ENCODE results near the gene ANAPC1.
"Not testable (repeated sequence)": the region's sequence is repeated elsewhere in the genome, so short reads cannot be mapped to it uniquely, and the experiment has no call there.

Gene ANAPC1

DNA sequence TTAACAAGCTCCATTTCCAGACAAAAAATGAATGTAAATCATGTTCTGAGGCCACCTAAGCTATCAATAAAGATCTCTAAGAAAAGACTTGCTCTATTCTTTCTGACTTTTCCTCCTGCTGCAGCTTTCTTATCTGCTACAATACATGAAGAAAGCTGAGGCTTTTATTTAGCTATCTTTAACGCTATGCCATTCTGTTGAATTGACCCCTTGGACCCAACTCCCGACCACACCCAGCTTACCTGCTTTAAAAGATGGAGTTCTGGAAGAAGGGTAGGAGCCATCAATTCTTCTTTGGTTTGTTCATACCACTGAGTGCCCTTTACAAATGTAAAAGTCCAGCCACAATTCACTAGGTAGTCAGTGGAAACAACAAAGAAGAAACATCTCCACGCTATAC, 99.9 kb downstream of the ANAPC1 start:
- not testable (repeated sequence) for DNase-seq

DNA sequence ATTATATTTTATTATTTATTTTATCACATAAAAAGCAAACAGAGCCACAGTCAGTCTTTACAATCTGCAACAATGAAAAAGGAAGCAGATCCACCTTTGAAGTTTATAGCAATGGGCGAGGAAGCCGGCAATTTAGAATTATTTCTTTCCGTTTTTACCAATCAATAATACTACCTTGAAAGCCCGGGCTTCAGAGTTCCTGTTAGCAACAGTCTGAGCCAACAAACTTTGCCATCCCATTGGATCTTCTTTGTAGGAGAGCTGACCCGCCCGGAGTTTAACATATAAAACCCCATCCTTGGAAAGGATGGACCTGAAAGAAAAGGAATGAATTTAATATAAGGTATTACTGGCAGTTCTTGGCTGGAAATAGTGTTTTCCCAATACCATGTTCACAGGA, 101.8 kb downstream of the ANAPC1 start:
- not testable (repeated sequence) for DNase-seq

DNA sequence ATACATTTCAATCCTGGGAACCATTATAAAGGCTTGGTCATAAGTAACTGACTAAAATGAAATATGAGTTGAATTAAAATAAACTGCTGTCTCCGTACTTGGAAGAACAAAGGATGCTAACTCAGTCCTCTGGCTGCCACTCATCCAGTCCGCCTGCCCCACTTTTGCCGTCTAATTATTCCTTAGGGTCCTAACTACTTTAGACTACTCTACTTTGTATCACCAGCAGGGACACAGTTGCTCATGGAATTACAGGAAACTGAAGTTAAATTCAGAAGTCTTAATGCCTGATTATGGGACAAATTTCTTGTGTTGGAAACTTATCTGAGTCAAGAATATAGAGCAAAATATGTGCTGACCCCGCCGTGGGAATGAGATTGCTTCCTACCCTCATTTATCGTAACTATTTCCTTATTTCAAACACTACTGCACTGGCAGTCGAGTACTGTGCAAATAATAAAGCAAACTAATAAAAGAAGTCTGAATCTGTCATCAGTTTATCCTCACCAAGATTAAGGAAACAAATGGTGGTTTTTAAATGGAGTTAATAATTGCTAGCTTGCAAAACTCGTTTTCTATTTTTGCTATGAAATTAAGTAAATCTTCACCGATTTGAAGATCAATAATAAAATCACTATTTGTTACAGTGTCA, 102.4 kb downstream of the ANAPC1 start:
- not testable (repeated sequence) for DNase-seq

DNA sequence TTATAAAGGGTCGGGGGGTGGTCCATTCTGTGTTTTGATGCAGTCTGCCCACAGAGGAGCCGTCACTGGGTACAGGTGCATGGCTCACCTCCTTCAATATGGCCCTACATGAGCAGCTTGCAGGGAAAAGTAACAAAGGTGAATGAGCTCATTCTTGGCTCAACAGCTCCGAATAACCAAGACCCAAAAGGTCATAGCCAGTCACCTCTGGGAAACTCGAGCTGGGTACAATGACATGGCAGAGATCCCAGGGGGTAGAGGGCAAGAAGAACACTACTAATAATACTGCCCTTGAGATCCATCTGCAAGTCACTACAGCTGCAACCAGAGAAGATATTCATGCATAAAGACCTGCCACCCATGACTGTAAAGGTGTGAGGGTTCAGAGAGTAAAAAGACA, 106.8 kb downstream of the ANAPC1 start:
- DNase-seq: not testable (repeated sequence)

DNA sequence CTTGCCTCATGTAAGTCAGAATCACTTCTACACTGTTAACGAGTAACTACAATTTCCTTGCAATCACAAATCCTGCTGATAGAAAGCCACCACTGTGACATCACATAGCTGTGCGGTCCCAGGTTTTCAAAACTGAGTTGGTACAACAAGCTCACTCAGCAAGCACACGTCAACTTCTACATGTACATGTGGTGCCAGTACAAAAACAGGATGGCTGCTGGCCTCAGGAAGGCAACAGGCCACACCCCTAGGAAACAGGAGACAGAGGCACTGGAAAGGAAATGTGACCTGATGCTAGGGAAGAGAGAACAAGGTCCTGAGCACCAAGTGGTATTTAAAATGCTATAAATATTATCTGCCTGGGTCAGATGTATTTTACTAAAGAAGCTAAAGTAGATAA, 107.7 kb downstream of the ANAPC1 start:
- DNase-seq: not testable (repeated sequence)

DNA sequence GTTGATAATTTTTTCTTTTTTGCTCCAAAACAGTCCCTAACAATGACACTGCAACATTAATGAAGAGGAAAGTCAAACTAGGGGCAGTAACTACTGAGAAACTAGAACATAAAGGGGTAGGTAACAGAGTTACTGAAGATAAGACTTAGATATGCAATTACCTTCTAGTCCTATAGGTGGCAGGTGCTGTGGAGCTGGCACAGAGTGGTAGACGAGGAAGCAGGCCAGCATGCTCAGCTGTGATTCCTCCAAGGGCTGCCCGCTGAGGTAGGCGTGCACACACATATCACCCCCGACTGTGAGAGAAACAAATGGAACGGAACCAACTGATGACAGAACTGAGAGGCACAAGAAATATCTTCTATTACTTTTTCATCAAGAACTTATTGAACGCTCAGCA, 111.8 kb downstream of the ANAPC1 start:
- not testable (repeated sequence) for DNase-seq

DNA sequence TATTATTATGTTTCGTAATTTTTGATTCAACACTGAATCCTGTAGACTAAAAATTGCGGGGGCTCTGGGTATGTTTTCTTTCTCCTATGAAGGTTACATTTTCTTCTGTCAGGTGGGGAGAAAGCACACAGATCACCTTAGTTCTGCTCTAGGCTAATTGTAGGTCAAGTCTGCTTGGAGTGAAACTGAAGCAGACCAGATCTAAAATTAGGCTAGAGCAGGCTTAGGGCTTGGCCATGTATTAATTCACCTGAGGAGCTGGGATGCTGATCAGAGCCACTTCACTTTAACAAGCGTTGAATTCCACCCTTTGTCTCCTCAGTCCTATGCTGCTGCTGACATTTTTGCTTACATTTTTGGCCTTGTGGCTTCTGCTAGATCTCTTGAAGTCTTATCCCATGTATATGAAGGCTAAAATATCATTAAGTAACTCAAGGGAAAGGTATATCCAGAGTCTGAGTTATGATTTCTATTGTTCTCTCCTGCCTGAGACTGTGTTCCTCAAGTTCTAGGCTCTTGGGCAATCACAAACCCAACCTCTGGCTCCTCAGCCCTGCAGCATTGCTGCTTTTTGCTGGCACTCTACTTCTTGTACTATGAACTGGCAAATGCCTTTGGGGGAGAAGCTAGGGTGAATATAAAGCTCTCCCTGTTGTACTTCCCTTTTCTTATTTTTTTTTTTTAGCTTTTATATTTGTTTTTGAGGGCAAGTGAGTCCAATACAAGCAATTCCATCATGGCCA, 112.9 kb downstream of the ANAPC1 start:
- DNase-seq: not testable (repeated sequence)

DNA sequence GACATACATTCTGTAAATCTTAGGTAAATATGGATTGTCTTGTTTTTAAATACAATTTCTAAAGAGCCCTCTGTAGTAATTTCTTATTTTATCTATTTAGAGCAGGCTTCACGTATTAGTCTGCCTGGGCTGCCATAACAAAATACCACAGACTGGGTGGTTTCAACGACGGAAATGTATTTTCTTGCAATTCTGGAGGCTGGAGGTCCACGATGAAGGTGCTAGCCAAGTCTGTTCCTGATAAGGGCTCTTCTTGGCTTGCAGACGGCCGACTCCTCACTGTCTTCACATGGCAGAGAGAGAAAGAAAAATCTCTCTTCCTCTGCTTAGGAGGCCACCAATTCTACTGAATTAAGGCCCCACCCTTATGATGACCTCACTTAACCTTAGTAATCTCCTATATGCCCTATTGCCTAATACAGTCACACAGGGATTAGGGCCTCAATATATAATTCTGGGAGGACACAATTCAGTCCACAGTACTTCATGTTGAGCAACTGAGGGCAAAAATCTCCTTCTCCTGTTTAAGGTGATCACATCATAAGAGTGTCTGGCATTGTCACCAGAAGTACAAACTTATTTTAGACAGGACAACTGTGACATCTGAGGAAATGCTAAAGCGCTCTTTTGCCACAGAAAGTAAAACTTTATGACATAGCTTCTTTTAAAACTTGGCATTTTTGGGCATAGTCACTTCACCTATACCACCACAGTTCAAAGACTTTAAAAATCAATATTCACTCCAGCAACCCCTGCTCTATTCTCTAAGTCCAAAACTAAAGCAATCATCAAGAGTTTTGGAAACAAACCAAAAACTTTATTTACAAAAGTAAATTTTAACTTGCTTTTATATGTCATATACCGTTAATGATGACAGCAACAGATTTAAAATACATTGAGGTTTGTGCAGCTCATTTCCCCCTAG, 115.5 kb downstream of the ANAPC1 start:
- not testable (repeated sequence) for DNase-seq

DNA sequence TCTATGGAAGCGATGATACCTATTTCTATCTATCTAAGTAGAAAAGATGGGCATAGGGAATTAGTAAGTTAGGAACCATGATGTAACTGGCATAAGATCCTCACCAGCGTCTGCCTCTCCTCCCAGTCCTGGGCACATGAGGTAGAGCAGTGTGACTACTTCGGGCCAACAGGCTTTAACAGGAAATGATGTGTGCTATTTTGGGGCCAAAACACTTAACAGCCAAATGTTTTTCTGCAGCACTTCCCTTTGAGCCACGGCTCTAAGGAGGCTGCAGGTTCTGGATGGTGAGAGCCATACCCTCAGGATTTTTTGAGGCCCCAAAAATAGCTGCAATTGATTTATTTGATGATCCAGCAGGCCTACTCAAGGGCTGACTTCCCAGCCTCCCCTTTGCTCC, 116.9 kb downstream of the ANAPC1 start:
- DNase-seq: not testable (repeated sequence)

DNA sequence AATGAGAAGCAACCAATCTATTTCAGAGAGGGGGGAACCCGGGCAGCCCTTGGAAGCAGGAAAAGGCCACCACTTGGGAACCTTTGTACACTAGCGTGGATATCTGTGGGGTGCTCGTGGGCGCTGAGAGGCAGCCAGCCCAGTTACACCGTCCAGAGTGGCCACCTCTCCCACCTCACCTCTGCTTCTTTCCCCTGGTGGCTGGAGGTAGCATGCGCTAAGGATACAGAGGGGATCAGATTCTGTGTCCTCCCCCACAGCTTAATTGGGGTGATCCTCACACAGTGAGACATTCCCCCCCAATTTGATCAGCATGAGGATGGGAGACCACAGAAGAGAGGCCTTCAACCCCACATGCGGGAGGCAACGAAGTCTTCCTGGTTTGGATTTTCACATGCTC, 117.7 kb downstream of the ANAPC1 start:
- DNase-seq: not testable (repeated sequence)

DNA sequence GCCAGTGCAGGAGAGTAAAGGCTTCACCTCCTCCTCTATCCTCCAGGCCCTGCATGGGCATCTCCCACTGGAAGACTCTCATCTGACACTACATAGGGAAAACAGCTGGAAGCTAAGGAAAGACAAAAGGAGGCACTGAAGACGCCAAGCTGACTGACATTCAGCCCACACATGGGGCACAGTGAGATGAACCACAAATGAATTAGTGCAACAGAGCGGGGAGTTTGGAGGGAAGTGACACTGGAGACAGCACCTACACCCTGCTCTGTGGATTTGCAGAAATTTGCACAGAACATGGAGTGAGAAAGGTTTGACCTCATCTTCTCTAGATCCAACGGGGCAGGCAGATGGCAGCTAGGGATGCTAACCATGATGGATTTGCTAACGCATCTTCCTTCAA, 119.8 kb downstream of the ANAPC1 start:
- DNase-seq: not testable (repeated sequence)

DNA sequence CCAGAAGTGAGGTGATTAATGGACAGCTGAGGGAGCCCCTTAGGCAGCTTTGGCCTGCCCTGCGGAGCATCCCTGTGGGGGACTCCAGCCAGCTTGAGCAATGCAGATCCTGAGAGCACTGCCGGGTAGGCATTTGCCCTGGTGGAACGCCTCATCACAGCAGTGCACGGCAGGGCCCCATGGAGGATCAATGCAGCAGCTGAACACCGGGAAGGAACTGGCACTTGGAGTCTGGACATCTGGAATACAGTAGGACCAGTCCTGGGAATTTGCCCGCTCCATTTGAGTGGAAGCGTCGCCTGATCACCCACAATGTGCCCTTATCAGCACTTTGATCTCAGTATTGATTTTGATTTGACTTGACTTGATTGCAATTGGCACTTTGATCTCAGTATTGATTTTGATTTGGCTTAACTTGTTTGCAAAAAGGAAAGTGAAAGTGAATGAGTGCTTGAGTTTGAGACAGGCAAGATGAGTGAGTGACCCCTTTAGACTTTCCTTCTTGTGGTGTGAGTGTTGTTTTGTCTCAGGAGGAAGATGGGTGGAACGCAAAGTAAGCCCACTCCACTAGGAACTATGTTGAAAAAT, 123.2 kb downstream of the ANAPC1 start:
- not testable (repeated sequence) for DNase-seq

DNA sequence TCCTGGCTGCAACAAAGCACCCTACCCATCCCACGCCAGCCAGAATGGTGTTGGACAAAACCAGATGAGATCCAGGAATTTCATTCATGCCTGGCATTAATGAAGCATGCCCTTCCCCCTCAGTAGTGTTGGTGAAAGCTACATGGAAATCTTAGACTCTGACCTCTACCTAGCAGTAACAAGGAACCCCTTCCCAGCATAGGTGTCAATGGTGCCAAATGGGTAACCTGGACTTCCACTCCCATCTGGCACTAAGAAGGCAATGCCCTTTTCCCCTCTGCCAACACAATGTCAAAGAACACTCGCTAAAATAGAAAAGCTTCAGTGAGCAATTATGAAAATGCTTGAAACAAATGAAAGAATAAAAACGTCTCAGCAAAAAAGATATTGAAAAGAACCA, 131.5 kb downstream of the ANAPC1 start:
- DNase-seq: not testable (repeated sequence)

GRCh38 chr2:111750641-111751040, 133.4 kb downstream of the ANAPC1 start:
- DNase-seq: not testable (repeated sequence)

DNA sequence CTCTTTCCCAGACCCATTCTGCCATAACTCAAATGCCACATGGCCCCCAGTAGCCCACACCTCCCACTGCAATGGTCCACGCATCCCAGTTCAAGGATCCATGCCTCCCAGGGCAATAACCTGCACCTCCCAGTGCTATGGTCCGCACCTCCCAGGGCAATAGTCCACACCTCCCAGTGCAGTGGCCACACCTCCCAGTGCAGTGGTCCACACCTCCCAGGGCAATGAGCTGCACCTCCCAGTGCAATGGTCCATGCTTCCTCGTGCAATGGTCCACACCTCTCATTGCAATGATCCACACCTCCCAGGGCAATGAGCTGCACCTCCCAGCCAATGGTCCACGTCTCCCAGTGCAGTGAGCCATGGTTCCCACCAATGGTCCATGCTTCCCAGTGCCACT, 135.6 kb downstream of the ANAPC1 start:
- not testable (repeated sequence) for DNase-seq

DNA sequence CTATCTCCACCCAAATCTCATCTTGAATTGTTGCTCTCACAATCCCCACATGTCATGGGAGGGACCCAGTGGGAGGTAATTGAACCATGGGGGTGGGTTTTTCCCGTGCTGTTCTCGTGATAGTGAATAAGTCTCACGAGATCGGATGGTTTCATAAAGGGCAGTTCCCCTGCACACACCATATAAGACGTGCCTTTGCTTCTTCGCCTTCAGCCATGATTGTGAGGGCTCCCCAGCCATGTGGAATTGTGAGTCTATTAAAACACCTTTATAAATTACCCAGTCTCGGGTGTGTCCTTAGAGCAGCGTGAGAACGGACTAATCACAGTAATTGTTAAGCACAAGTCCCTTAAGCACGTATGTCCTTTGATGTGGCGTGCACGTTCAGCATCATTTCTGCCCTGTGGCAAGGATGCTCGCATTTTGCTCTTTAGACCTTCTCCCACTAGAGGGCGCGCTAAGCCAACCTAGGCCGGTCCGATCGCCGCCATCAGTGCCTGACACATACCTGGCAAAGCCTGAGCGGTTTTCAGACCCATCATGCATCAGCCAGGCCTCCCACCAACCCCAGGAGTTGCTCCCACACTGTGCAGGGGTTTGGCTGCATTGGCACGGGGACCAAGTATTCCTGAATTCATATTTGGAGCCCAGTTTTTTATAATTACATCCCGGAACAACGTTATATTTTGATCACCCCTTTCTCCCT, 136.4 kb downstream of the ANAPC1 start:
- not testable (repeated sequence) for DNase-seq

GRCh38 chr2:111744751-111745150, 139.2 kb downstream of the ANAPC1 start:
- DNase-seq: not testable (repeated sequence)

DNA sequence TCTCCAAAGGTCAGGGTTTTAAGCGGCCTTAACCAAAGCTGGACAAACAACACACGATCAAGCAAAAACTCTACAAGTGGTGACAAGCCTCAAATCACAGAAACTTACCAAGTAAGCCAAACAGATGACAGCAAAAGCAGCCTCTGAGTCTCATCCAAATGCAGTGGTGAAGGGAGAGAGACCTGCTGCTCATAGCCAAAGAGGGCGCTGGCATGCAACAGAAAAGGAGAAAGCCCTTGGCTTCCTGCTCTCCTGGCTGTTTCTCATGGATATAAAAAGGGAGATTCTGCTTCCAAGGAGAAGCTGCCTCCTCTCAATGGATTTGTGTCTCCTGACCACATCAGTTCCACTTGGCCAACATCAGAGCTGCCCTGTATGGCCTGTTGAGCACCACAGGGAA, 142.5 kb downstream of the ANAPC1 start:
- not testable (repeated sequence) for DNase-seq

GRCh38 chr2:111735838-111736721, 147.9 kb downstream of the ANAPC1 start:
- not testable (repeated sequence) for DNase-seq

- DNase-seq: not testable (repeated sequence)
Measured at GRCh38 chr2:111735420-111735819, 148.6 kb downstream of the ANAPC1 start.

- not testable (repeated sequence) for DNase-seq
Measured at GRCh38 chr2:111729812-111730458, 154.1 kb downstream of the ANAPC1 start.

Measured in NCI-H1092 treated with DMSO at 0.1 percent for 48 hours (cell line).